Breast epithelium (tissue), 4 donors: ENCODE results near the gene SLC25A1. TPM values are rescaled to one million over a fixed set of nuclear protein-coding genes. Genes with fewer than 3 reads are reported as not detected.

Source experiments
- DNase-seq, 2 donors: peaks; one replicate each; pipeline ENCODE4 v3.0.0-alpha.2; 2019; ENCODE audit warnings: low spot score in 2 of 2
- H3K27ac ChIP-seq, 2 donors: fragments of 200-600 bp; sonication (generic) in 1 of 2; one replicate each; pipeline ENCODE4 v1.5.1; 2016 to 2019; ENCODE audit warnings: mild to moderate bottlenecking in 1 of 2
- H3K27me3 ChIP-seq, 2 donors: fragments of 200-600 bp; sonication (generic) in 1 of 2; one replicate each; pipeline versions ENCODE4 v1.5.1 to v1.6.0; 2017 to 2019; ENCODE audit warnings: control low read depth in 1 of 2, mild to moderate bottlenecking in 1 of 2
- H3K36me3 ChIP-seq: fragments of 200-600 bp; one replicate; pipeline ENCODE4 v1.5.1; 2019
- H3K4me1 ChIP-seq, 2 donors: fragments of 200-600 bp; sonication (generic); one replicate each; pipeline ENCODE4 v1.5.1; 2016 to 2019; ENCODE audit warnings: control low read depth in 1 of 2
- H3K4me3 ChIP-seq, 3 donors: fragments of 200-600 bp; sonication (generic); 1 replicate in 2 of 3; 2 replicates in 1 of 3; pipeline ENCODE4 v1.5.1; 2016 to 2019; ENCODE audit warnings: mild to moderate bottlenecking in 3 of 3, moderate library complexity in 2 of 3
- H3K9me3 ChIP-seq, 2 donors: fragments of 200-600 bp; sonication (generic) in 1 of 2; one replicate each; pipeline ENCODE4 v1.5.1; 2016 to 2019; ENCODE audit warnings: control low read depth in 1 of 2
- CTCF ChIP-seq, 3 donors: fragments of 450-650 bp; IDR thresholded peaks; one replicate each; pipeline ENCODE4 v1.5.1; 2016 to 2017; ENCODE audit warnings: antibody characterized with exemption in 3 of 3, mild to moderate bottlenecking in 3 of 3, moderate library complexity in 3 of 3
- POLR2A ChIP-seq: fragments of 450-650 bp; IDR thresholded peaks from one replicate; pipeline ENCODE4 v1.6.1; 2016; ENCODE audit warnings: antibody characterized with exemption, mild to moderate bottlenecking, moderate library complexity
- POLR2AphosphoS5 ChIP-seq, 3 donors: sonication (generic); formaldehyde crosslinking; IDR thresholded peaks; one replicate each; pipeline ENCODE4 v1.6.1; 2017; ENCODE audit warnings: antibody characterized with exemption in 3 of 3
- intact Hi-C: fragments of 100-400 bp; cut with DNase I; formaldehyde crosslinking; loops from one replicate; pipeline ENCODE4 v1.15.1; 2023; ENCODE audit warnings: low total_unique reads
- total RNA-seq, 3 donors: library from RNA; depleted of rRNA; stranded (reverse); fragments of >200 nt; gene quantifications; one replicate each; pipeline ENCODE4 v1.1.0, GENCODE V29; 2016

SLC25A1 gene
- total RNA-seq, 3 donors from 2014 or later: 49.2 to 140 (median 50.2) TPM

- no peaks in the 10 kb centered on the region for H3K27me3 ChIP-seq
- intact Hi-C loops: no loop called here
- no peak overlapping the region for H3K27ac ChIP-seq
- no peaks in the 10 kb centered on the region for H3K36me3 ChIP-seq
- DNase-seq: no peak
- H3K4me3 ChIP-seq: no peak overlapping the region
- no peaks in the 10 kb centered on the region for H3K4me1 ChIP-seq
- H3K9me3 ChIP-seq: no peaks in the 10 kb centered on the region
- no peak for TF ChIP-seq CTCF (IDR thresholded peaks at IDR 0.05)
Observed at GRCh38 chr22:19224557-19224956, 46.0 kb upstream of the SLC25A1 start.

GRCh38 chr22:19223617-19224016 is 45.1 kb upstream of the SLC25A1 start:
- no peaks in the 10 kb centered on the region for H3K4me1 ChIP-seq
- H3K27ac ChIP-seq: no peak overlapping the region
- H3K36me3 ChIP-seq: no peaks in the 10 kb centered on the region
- H3K27me3 ChIP-seq: no peaks in the 10 kb centered on the region
- DNase-seq: no peak
- no peak overlapping the region for H3K4me3 ChIP-seq
- TF ChIP-seq POLR2AphosphoS5 (IDR thresholded peaks at IDR 0.05) (no peak), CTCF (IDR thresholded peaks at IDR 0.05) (no peak), POLR2A (no peak)
- no peaks in the 10 kb centered on the region for H3K9me3 ChIP-seq
- intact Hi-C loops: no loop called here

GRCh38 chr22:19223110-19223509 is 44.6 kb upstream of the SLC25A1 start:
- no peak overlapping the region for H3K4me3 ChIP-seq
- no peaks in the 10 kb centered on the region for H3K9me3 ChIP-seq
- no peak overlapping the region for H3K27ac ChIP-seq
- intact Hi-C loops: no loop called here
- TF ChIP-seq POLR2AphosphoS5 (IDR thresholded peaks at IDR 0.05) (no peak), CTCF (IDR thresholded peaks at IDR 0.05) (no peak), POLR2A (no peak)
- no peak for DNase-seq
- H3K27me3 ChIP-seq: no peaks in the 10 kb centered on the region
- H3K36me3 ChIP-seq: no peaks in the 10 kb centered on the region
- no peaks in the 10 kb centered on the region for H3K4me1 ChIP-seq

GRCh38 chr22:19222242-19223005 is 43.9 kb upstream of the SLC25A1 start:
- no peak for DNase-seq
- intact Hi-C loops: no loop called here
- Histone ChIP-seq H3K4me1 (no peaks in the 10 kb centered on the region), H3K9me3 (no peaks in the 10 kb centered on the region), H3K27me3 (no peaks in the 10 kb centered on the region), H3K4me3 (no peak overlapping the region), H3K27ac (no peak overlapping the region), H3K36me3 (no peaks in the 10 kb centered on the region)
- TF ChIP-seq POLR2A (no peak), CTCF (IDR thresholded peaks at IDR 0.05) (no peak), POLR2AphosphoS5 (IDR thresholded peaks at IDR 0.05) (no peak)

GRCh38 chr22:19220867-19221266 is 42.3 kb upstream of the SLC25A1 start:
- no peaks in the 10 kb centered on the region for H3K9me3 ChIP-seq
- H3K4me1 ChIP-seq: no peaks in the 10 kb centered on the region
- no peak overlapping the region for H3K27ac ChIP-seq
- TF ChIP-seq POLR2AphosphoS5 (IDR thresholded peaks at IDR 0.05): no peak
- intact Hi-C loops: no loop called here
- H3K27me3 ChIP-seq: no peaks in the 10 kb centered on the region
- H3K36me3 ChIP-seq: no peaks in the 10 kb centered on the region
- DNase-seq: no peak
- no peak overlapping the region for H3K4me3 ChIP-seq
